Ovary (tissue), 9 donors: ENCODE data around the gene GTF2A2. TPM values are rescaled to one million over a fixed set of nuclear protein-coding genes. Genes with fewer than 3 reads are reported as not detected.

ENCODE experiments used
- DNase-seq, 5 donors: peaks; one replicate each; pipeline ENCODE4 v3.0.0-alpha.2; 2019 to 2020
- H3K27ac ChIP-seq, 2 donors: fragments of 200-600 bp; one replicate each; pipeline versions ENCODE4 v1.5.1 to v1.8.0; 2019 to 2022
- H3K27me3 ChIP-seq: fragments of 200-600 bp; one replicate; pipeline ENCODE4 v1.8.0; 2022
- H3K36me3 ChIP-seq: fragments of 200-600 bp; sonication (generic); one replicate; pipeline ENCODE4 v1.5.1; 2019
- H3K4me1 ChIP-seq: one replicate; pipeline ENCODE4 v1.8.1; 2013; ENCODE audit warnings: mild to moderate bottlenecking, moderate library complexity; ENCODE audit not compliant: insufficient read depth
- H3K4me3 ChIP-seq: fragments of 200-600 bp; sonication (generic); one replicate; pipeline ENCODE4 v1.5.1; 2017
- H3K9me3 ChIP-seq, 2 donors: fragments of 200-600 bp in 1 of 2; sonication (generic) in 1 of 2; one replicate each; pipeline versions ENCODE4 v1.5.1 to v1.8.1; 2013 to 2019; ENCODE audit warnings: mild to moderate bottlenecking in 1 of 2, moderate library complexity in 1 of 2
- CTCF ChIP-seq, 3 donors: fragments of 450-650 bp in 2 of 3; fragments of 200-600 bp in 1 of 3; IDR thresholded peaks; one replicate each; pipeline versions ENCODE4 v1.5.1 to v1.8.0; 2016 to 2022; ENCODE audit warnings: antibody characterized with exemption in 3 of 3, mild to moderate bottlenecking in 1 of 3
- EP300 ChIP-seq: sonication (generic); formaldehyde crosslinking; IDR thresholded peaks from one replicate; pipeline ENCODE4 v1.6.1; 2017; ENCODE audit warnings: antibody characterized with exemption
- POLR2A ChIP-seq: fragments of 450-650 bp; IDR thresholded peaks from one replicate; pipeline ENCODE4 v1.6.1; 2017; ENCODE audit warnings: antibody characterized with exemption, mild to moderate bottlenecking, moderate library complexity
- WGBS, 3 donors: extraction: QIAGEN DNeasy Blood & Tissue Kit in 1 of 3; methylation state at CpG; one replicate each; pipeline versions ENCODE4 v1.1.5 to v1.1.7; 2013 to 2017; 5-methylcytosine and 5-hydroxymethylcytosine counted together
- intact Hi-C, 4 donors: fragments of 100-400 bp; cut with DNase I; formaldehyde crosslinking; loops; one replicate each; pipeline versions ENCODE4 v1.11.0 to v1.15.1; 2022 to 2023
- polyA plus RNA-seq, 2 donors: library from polyadenylated mRNA; stranded (reverse); fragments of 200-250 nt in 1 of 2; fragments of 350-450 nt in 1 of 2; fragmentation: Illumina TruSeq in 1 of 2; extraction: RNeasy Lipid Tissue Mini Kit (QIAGEN cat#74804) in 1 of 2; gene quantifications; one replicate each; pipeline ENCODE4 v1.2.3, GENCODE V29; 2013 to 2014
- total RNA-seq, 7 donors: library from RNA; depleted of rRNA in 2 of 7; stranded (reverse); fragments of >200 nt in 2 of 7; fragmentation: NEBNext Ultra II Directional in 3 of 7; extraction: Animal tissue kit (Norgen Biotek cat#: 25700) in 3 of 7; gene quantifications; one replicate each; pipeline versions ENCODE4 v1.1.0 to v1.2.4, GENCODE V29; 2016 to 2023
- donor health status: DM: no; HTN: no; CAD: no; lungs with moderate emphysema.
- donor health status: DM: no; HTN: no; CAD: no.
- donor health status: Bipolar disorder and iron deficiency.
- donor health status: DM: yes; HTN: yes; CAD: no.
- donor health status: DM: no; HTN: no; CAD: no.
- donor health status: DM: yes; HTN: yes; CAD: no.

The GTF2A2 gene
- total and polyA plus RNA-seq, 9 donors: 45.5 to 113 (median 99.9) TPM

GRCh38 chr15:59591356-59591755, 66.0 kb downstream of the GTF2A2 start:
- no peak for TF ChIP-seq EP300
- no peak for TF ChIP-seq POLR2A
- TF ChIP-seq CTCF (IDR thresholded peaks at IDR 0.05): no peak
- Histone ChIP-seq H3K27ac (no peak overlapping the region), H3K4me1 (peaks cover 7% of the 10 kb centered on the region), H3K36me3 (no peaks in the 10 kb centered on the region), H3K9me3 (no peaks in the 10 kb centered on the region), H3K4me3 (no peak overlapping the region), H3K27me3 (no peaks in the 10 kb centered on the region)
- WGBS, 3 donors: 49 to 51% (median 50%) methylated on average over 2 of the region's 2 CpGs
- no peak for DNase-seq
- intact Hi-C loops: no loop called here

- no peaks in the 10 kb centered on the region for H3K9me3 ChIP-seq
- no peak for DNase-seq
- H3K27ac ChIP-seq: no peak overlapping the region
- no peaks in the 10 kb centered on the region for H3K36me3 ChIP-seq
- TF ChIP-seq CTCF (IDR thresholded peaks at IDR 0.05) (no peak), EP300 (no peak), POLR2A (no peak)
- no peaks in the 10 kb centered on the region for H3K27me3 ChIP-seq
- intact Hi-C loops: no loop called here
- 84 to 92% (median 91%) methylated on average over 7 of the region's 7 CpGs for WGBS, 3 donors
- H3K4me1 ChIP-seq: peaks cover under 1% of the 10 kb centered on the region
- H3K4me3 ChIP-seq: no peak overlapping the region
Measured at GRCh38 chr15:59590027-59590426, 67.3 kb downstream of the GTF2A2 start.

Other genes with a start within 250 kb of the GTF2A2 start
- gene FAM81A, start 219.3 kb downstream of the GTF2A2 start, total RNA-seq: 1 to 10 TPM in 2 of 7 donors, under 1 TPM in 5; 0.35 to 5.1 (median 0.61) TPM
- 1 to 10 TPM in 1 of 2 donors, under 1 TPM in 1; 0.85 to 2.2 TPM for gene FAM81A, start 219.3 kb downstream of the GTF2A2 start, polyA plus RNA-seq
- gene GCNT3, start 45.7 kb downstream of the GTF2A2 start, total RNA-seq: 1 to 10 TPM in 3 of 7 donors, under 1 TPM in 2, not detected in 2; 0.51 to 4.1 (median 1.2) TPM
- under 1 TPM; 0.50 to 0.57 TPM for gene GCNT3, start 45.7 kb downstream of the GTF2A2 start, polyA plus RNA-seq
- 10 to 100 TPM; 58.1 to 71.4 (median 65.9) TPM for gene BNIP2, start 31.8 kb upstream of the GTF2A2 start, total RNA-seq
- gene BNIP2, start 31.8 kb upstream of the GTF2A2 start, polyA plus RNA-seq: 10 to 100 TPM; 31.3 to 47.9 TPM